ENCODE measurements around the gene JMJD1C.

JMJD1C gene

GRCh38 chr10:63168821-63169462 lies 296.8 kb downstream of the JMJD1C start:
- Histone ChIP-seq H3K79me2 (ENCODE audit: insufficient read depth, low read length) (no peaks in the 10 kb centered on the region), H3K4me3 (ENCODE audit: low read length, poor library complexity, severe bottlenecking) (no peak overlapping the region), H2AFZ (ENCODE audit: low read length) (no peak overlapping the region), H4K20me1 (ENCODE audit: insufficient read depth, low read length, poor library complexity, severe bottlenecking) (no peaks in the 10 kb centered on the region), H3F3A (ENCODE audit: low read depth) (no peaks in the 10 kb centered on the region), H3K9me2 (replicated peaks; ENCODE audit: low read depth, low read length) (no peaks in the 10 kb centered on the region), H3K36me3 (ENCODE audit: insufficient read depth, low read length) (peaks cover 62% of the 10 kb centered on the region; the same call in 1 of the 2 replicates), H3K9me3 (ENCODE audit: insufficient read depth, low read depth, low read length) (no peaks in the 10 kb centered on the region), H3K4me1 (ENCODE audit: insufficient read depth, low read length, poor library complexity, severe bottlenecking) (peaks cover 3% of the 10 kb centered on the region), H3K9ac (ENCODE audit: low read depth, low read length, poor library complexity, severe bottlenecking) (no peak overlapping the region), H3K4me2 (ENCODE audit: low read depth, low read length, poor library complexity, severe bottlenecking) (no peak overlapping the region), H3K27me3 (ENCODE audit: insufficient read depth, low read length, poor library complexity, severe bottlenecking) (no peaks in the 10 kb centered on the region)
- TF ChIP-seq EZH2phosphoT487 (IDR thresholded peaks at IDR 0.05; ENCODE audit: borderline replicate concordance) (no peak), CTCF (conservative IDR thresholded peaks at IDR 0.05; ENCODE audit: low read length) (no peak)

- no peak for TF ChIP-seq EZH2phosphoT487 (IDR thresholded peaks at IDR 0.05; ENCODE audit: borderline replicate concordance)
- peak; percentile 86 for TF ChIP-seq CTCF (conservative IDR thresholded peaks at IDR 0.05; ENCODE audit: low read length)
- peaks cover 44% of the 10 kb centered on the region; the same call in 1 of the 2 replicates for H3K36me3 ChIP-seq (ENCODE audit: insufficient read depth, low read length)
These were observed 299.0 kb downstream of the JMJD1C start for GRCh38 chr10:63166742-63167258.

DNA sequence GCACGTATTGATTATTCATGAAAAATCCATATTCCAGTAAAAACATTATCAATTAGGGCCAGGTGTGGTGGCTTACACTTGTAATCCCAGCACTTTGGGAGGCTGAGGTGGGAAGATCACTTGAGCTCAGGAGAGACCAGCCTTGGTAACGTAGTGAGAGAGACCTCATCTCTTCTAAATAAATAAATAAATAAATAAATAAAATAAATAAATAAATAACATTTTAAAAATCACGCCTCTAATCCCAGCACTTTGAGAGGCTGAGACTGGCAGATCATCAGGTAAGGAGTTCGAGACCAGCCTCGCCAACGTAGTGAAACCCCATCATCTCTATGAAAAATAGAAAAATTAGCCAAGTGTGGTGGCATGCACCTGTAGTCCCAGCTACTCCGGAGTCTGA lies 300.5 kb downstream of the JMJD1C start:
- no peaks in the 10 kb centered on the region for H3K9me2 ChIP-seq (replicated peaks; ENCODE audit: low read depth, low read length)
- no peak overlapping the region for H3K4me3 ChIP-seq (ENCODE audit: low read length, poor library complexity, severe bottlenecking)
- H3K79me2 ChIP-seq (ENCODE audit: insufficient read depth, low read length): no peaks in the 10 kb centered on the region
- H4K20me1 ChIP-seq (ENCODE audit: insufficient read depth, low read length, poor library complexity, severe bottlenecking): no peaks in the 10 kb centered on the region
- H2AFZ ChIP-seq (ENCODE audit: low read length): no peak overlapping the region
- no peaks in the 10 kb centered on the region for H3K9me3 ChIP-seq (ENCODE audit: insufficient read depth, low read depth, low read length)
- no peak overlapping the region for H3K4me2 ChIP-seq (ENCODE audit: low read depth, low read length, poor library complexity, severe bottlenecking)
- TF ChIP-seq EZH2phosphoT487 (IDR thresholded peaks at IDR 0.05; ENCODE audit: borderline replicate concordance) (no peak), CTCF (conservative IDR thresholded peaks at IDR 0.05; ENCODE audit: low read length) (no peak)
- no peaks in the 10 kb centered on the region for H3F3A ChIP-seq (ENCODE audit: low read depth)
- no peak overlapping the region for H3K9ac ChIP-seq (ENCODE audit: low read depth, low read length, poor library complexity, severe bottlenecking)
- no peaks in the 10 kb centered on the region for H3K27me3 ChIP-seq (ENCODE audit: insufficient read depth, low read length, poor library complexity, severe bottlenecking)
- no peaks in the 10 kb centered on the region for H3K4me1 ChIP-seq (ENCODE audit: insufficient read depth, low read length, poor library complexity, severe bottlenecking)
- H3K36me3 ChIP-seq (ENCODE audit: insufficient read depth, low read length): peaks cover 32% of the 10 kb centered on the region; the same call in 1 of the 2 replicates

More at GRCh38 chr10:63166742-63167258, 299.0 kb downstream of the JMJD1C start:
- H3K79me2 ChIP-seq (ENCODE audit: insufficient read depth, low read length): no peaks in the 10 kb centered on the region
- no peaks in the 10 kb centered on the region for H3F3A ChIP-seq (ENCODE audit: low read depth)
- H3K9ac ChIP-seq (ENCODE audit: low read depth, low read length, poor library complexity, severe bottlenecking): no peak overlapping the region
- no peaks in the 10 kb centered on the region for H4K20me1 ChIP-seq (ENCODE audit: insufficient read depth, low read length, poor library complexity, severe bottlenecking)
- no peaks in the 10 kb centered on the region for H3K9me3 ChIP-seq (ENCODE audit: insufficient read depth, low read depth, low read length)
- no peak overlapping the region for H3K4me3 ChIP-seq (ENCODE audit: low read length, poor library complexity, severe bottlenecking)
- H3K27me3 ChIP-seq (ENCODE audit: insufficient read depth, low read length, poor library complexity, severe bottlenecking): no peaks in the 10 kb centered on the region
- H3K9me2 ChIP-seq (replicated peaks; ENCODE audit: low read depth, low read length): no peaks in the 10 kb centered on the region
- no peak overlapping the region for H3K4me2 ChIP-seq (ENCODE audit: low read depth, low read length, poor library complexity, severe bottlenecking)
- H3K4me1 ChIP-seq (ENCODE audit: insufficient read depth, low read length, poor library complexity, severe bottlenecking): no peaks in the 10 kb centered on the region
- no peak overlapping the region for H2AFZ ChIP-seq (ENCODE audit: low read length)

Measured in Loucy (cell line).